Astrocyte of the cerebellum (primary cell): ENCODE data around the gene RBBP5.

Experiments
- DNase-seq: peaks from one replicate; pipeline ENCODE4 v3.0.0-alpha.2; 2011; ENCODE audit warnings: low read depth
- H3K4me3 ChIP-seq: 2 replicates; pipeline ENCODE4 v1.5.1; 2011; ENCODE audit warnings: mild to moderate bottlenecking, low read depth, low read length, moderate library complexity
- in situ Hi-C: cut with HindIII; loops from 2 replicates; pipeline ENCODE4 v1.10.0; 2017; ENCODE audit warnings: low sequenced_read_pairs
- TF ChIP-seq, protein P1 (sequence below): IDR thresholded peaks from 2 replicates; pipeline ENCODE4 v1.5.1; 2012; ENCODE audit warnings: low read length, low read depth, moderate library complexity, mild to moderate bottlenecking; ENCODE audit errors: missing control alignments

The RBBP5 gene

DNA sequence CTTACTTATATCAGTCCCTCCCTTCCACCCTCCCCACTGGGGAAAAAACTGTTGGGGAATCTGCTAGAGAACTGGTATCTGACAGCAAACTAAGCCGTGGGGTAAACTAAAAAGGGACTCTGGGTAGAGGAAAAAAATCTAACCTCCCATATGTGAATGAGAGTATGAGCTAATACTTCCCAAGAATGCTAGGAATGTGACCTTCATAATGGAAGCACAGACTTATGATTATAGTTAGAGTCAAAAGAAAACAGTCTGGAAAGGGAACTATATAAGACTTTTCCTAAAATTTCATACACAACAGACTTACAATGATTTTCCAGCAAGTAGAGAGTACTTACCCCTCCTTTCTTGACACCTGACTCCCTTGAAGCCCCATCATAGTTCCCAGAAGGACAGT is 23.0 kb upstream of the RBBP5 start:
- DNase-seq = peak; percentile 52
- TF ChIP-seq, protein P1, sequence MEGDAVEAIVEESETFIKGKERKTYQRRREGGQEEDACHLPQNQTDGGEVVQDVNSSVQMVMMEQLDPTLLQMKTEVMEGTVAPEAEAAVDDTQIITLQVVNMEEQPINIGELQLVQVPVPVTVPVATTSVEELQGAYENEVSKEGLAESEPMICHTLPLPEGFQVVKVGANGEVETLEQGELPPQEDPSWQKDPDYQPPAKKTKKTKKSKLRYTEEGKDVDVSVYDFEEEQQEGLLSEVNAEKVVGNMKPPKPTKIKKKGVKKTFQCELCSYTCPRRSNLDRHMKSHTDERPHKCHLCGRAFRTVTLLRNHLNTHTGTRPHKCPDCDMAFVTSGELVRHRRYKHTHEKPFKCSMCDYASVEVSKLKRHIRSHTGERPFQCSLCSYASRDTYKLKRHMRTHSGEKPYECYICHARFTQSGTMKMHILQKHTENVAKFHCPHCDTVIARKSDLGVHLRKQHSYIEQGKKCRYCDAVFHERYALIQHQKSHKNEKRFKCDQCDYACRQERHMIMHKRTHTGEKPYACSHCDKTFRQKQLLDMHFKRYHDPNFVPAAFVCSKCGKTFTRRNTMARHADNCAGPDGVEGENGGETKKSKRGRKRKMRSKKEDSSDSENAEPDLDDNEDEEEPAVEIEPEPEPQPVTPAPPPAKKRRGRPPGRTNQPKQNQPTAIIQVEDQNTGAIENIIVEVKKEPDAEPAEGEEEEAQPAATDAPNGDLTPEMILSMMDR = no peak
- in situ Hi-C loops = no loop called here
- no peak overlapping the region for H3K4me3 ChIP-seq

DNA sequence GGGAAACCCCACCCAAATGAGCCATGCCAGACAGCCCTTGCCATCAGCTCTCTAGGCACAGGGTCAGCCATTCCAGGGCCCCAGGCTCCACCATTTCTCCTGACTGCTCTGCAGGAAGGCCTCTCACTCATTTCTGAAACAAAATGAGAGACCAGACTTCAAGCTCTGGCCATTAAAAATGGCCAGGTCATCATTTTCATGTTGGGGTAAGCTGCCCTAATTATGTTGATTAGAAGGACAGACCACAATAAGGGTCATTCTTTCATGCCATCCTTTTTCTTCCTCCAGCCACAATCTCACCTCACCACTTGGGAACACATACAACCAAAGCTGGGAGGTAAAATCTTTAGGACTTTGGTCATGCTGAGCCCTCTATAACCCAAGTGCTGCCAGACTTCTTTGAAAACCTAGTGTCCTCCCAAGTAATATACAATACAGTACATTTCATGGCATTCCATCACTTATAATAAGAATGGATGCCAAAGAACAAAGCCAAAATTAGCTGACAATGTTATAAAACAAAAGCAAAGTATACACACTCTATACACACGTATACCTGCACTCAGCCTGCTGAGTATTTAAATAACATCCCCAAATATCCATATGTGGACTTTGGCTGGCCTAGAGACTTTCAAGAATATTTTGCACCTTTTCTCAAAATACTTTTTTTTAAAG is 22.4 kb upstream of the RBBP5 start:
- no peak for DNase-seq
- TF ChIP-seq, protein P1 = no peak

DNA sequence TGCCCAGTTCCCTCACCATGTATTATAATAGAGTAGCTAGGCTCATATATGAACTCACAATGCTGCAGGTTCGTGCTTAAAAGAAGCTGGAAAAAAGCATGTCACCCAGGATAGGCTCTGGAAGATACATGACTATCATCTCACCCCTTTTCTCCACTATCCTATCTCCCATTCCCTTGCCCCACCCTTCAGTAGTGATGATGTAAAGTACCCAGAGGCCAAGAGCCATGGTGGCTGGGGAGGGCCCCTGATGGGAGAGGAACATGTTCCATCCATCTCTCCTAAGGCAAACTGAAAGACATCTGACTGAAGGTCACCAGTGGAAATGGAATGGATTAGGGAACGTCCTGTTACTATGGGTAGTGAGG is 20.3 kb upstream of the RBBP5 start:
- DNase-seq = no peak
- TF ChIP-seq, protein P1 = no peak
- in situ Hi-C loops = no loop called here
- H3K4me3 ChIP-seq = no peak overlapping the region

More for the DNA sequence above, 22.4 kb upstream of the RBBP5 start:
- in situ Hi-C loops = no loop called here
- H3K4me3 ChIP-seq = no peak overlapping the region

DNA sequence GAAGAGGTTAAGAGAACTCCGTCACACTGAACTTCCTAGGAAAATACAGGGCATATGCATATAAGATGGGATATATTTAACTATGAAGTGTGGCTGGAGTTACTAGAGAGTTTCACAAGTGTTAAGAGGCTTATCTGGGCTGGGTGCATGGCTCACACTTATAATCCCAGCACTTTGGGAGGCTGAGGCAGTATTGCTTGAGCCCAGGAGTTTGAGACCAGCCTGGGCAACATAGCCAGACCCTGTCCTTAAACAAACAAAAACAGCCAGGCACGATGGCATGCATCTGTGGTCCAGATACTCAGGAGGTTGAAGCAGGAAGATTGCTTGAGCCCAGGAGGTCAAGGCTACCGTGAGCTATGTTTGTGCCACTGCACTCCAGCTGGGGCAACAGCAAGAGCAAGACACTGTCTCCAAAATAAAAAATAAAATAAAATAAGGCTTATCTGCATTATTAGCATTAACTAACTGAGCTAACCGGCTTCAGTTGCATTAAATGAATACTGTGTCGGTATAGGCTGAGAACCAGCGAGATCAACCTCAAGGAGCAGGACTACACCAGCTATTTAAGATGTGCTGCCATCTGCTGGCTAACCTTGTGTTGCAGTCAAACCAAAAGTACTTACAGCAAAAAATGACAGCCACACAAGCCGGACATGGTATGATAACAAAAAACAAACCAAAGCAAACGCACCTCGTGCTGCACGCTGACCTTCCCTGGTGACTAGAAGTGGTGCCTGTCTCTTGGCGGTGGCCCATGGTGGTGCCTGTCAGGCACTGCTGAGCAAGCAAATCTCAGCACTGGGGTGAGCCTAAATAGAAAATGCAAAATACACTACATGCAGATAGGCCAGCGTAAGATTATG is 19.7 kb upstream of the RBBP5 start:
- in situ Hi-C loops = no loop called here
- DNase-seq = peak; percentile 73
- TF ChIP-seq, protein P1 = peak; percentile 88
- no peak overlapping the region for H3K4me3 ChIP-seq

DNA sequence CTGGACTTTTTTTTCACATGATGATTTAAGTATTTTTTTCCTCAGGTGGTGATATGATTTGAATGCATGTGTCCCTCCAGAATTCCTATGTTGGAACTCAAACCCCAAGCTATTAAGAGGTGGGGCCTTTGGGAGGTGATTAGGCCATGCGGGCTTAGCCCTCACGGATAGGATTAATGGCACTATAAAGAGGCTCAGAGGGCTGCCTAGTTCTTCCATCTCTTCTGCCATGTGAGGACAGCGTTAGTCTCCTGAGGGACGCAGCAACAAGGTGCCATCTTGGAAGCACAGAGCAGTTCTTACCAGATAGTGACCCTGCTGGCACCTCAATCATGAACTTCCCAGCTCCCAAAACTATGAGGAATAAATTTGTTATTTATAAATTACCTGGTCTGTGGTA is 18.3 kb upstream of the RBBP5 start:
- no peak overlapping the region for H3K4me3 ChIP-seq
- TF ChIP-seq, protein P1 = no peak
- no peak for DNase-seq
- in situ Hi-C loops = no loop called here

DNA sequence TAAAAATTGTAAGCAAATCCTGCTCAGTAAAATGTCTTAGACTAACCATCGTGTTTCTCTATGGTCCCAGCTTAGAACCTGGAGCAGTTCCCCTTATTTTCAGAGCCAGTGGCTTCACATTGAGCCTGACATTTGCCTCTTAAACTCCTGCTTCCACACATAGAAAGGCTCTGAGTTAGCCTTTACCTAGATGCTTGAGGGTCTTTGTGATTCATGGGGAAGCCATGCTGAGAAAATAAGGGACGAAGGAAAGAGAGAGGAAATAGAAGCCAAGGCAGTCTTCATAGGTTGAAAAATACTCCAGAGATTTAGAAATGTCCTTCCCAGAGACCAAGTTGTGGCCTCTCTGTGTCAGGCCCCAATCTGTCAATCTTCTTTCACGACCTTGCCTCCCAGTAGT is 16.1 kb upstream of the RBBP5 start:
- in situ Hi-C loops = no loop called here
- no peak overlapping the region for H3K4me3 ChIP-seq
- TF ChIP-seq, protein P1 = no peak
- no peak for DNase-seq
